H1 (cell line): Measurements from ENCODE around the gene SLC35E1. TPM values are rescaled to one million over a fixed set of nuclear protein-coding genes. Genes with fewer than 3 reads are reported as not detected.

Source experiments
- CTCF ChIA-PET: fragments of 300-600 bp; sonication (Branson Sonifier 250); formaldehyde crosslinking; loops from one replicate; lab custom pipeline; 2021; ENCODE audit not compliant: partially characterized antibody; lab: Charles Lee
- POLR2A ChIA-PET: fragments of 300-600 bp; sonication (Branson Sonifier 250); formaldehyde crosslinking; loops from one replicate; lab custom pipeline; 2021; ENCODE audit warnings: inconsistent platforms; ENCODE audit not compliant: partially characterized antibody; lab: Charles Lee
- DNase-seq, 2 experiments: peaks; one replicate each; pipeline versions ENCODE4 v3.0.0 to v3.0.0-alpha.2; 2010 to 2022; ENCODE audit warnings: low spot score in 2 of 2, low read depth in 1 of 2, mixed read lengths in 1 of 2
- FAIRE-seq: peaks from 2 replicates; lab custom pipeline; 2011; peaks lifted over from hg19 to GRCh38; lab: Jason Lieb, UNC
- H2AFZ ChIP-seq: 2 replicates; pipeline ENCODE4 v1.8.1; 2012; ENCODE audit warnings: low read length, inconsistent platforms
- H2AK5ac ChIP-seq: 2 replicates; pipeline ENCODE4 v1.6.1; 2013; ENCODE audit warnings: low read depth, low read length
- H2BK120ac ChIP-seq: replicated peaks from 2 replicates; pipeline ENCODE3; 2013; ENCODE audit warnings: low read depth, low read length, inconsistent platforms
- H2BK12ac ChIP-seq: 2 replicates; pipeline ENCODE4 v1.6.1; 2013; ENCODE audit warnings: low read depth, low read length
- H2BK15ac ChIP-seq: 2 replicates; pipeline ENCODE4 v1.6.1; 2013; ENCODE audit warnings: low read length
- H2BK20ac ChIP-seq: 2 replicates; pipeline ENCODE4 v1.6.1; 2013; ENCODE audit warnings: low read length
- H2BK5ac ChIP-seq: 2 replicates; pipeline ENCODE4 v1.6.1; 2013; ENCODE audit warnings: low read depth, low read length
- H3K14ac ChIP-seq: 2 replicates; pipeline ENCODE4 v1.6.1; 2013; ENCODE audit warnings: inconsistent platforms; ENCODE audit not compliant: insufficient read length
- H3K18ac ChIP-seq: 2 replicates; pipeline ENCODE4 v1.6.1; 2013; ENCODE audit warnings: low read length; ENCODE audit errors: extremely low read depth
- H3K23ac ChIP-seq: 2 replicates; pipeline ENCODE4 v1.6.1; 2013; ENCODE audit warnings: inconsistent platforms; ENCODE audit not compliant: insufficient read length
- H3K23me2 ChIP-seq: 2 replicates; pipeline ENCODE4 v1.6.1; 2013; ENCODE audit warnings: low read depth, low read length
- H3K27ac ChIP-seq: 2 replicates; pipeline ENCODE4 v1.6.1; 2011; ENCODE audit warnings: low read depth, low read length, inconsistent platforms
- H3K27me3 ChIP-seq, 4 experiments: replicated peaks in 1 of 4; 1 replicate in 1 of 4; 2 replicates in 3 of 4; pipeline versions ENCODE4 v1.6.1 to v1.8.1; 2011 to 2013; ENCODE audit warnings: low read length in 3 of 4, mild to moderate bottlenecking in 3 of 4, inconsistent platforms in 2 of 4, mixed read lengths in 2 of 4, moderate library complexity in 1 of 4; ENCODE audit not compliant: control insufficient read depth in 3 of 4, insufficient read depth in 3 of 4; ENCODE audit errors: extremely low read depth in 1 of 4
- H3K36me3 ChIP-seq, 4 experiments: 2 replicates each; pipeline versions ENCODE4 v1.6.1 to v1.8.1; 2011 to 2013; ENCODE audit warnings: mild to moderate bottlenecking in 4 of 4, low read length in 3 of 4, moderate library complexity in 2 of 4, control low read depth in 1 of 4, inconsistent platforms in 1 of 4; ENCODE audit not compliant: insufficient read depth in 4 of 4, control insufficient read depth in 2 of 4
- H3K4ac ChIP-seq: replicated peaks from 2 replicates; pipeline ENCODE3; 2013; ENCODE audit warnings: low read length, low read depth, mixed read lengths, inconsistent platforms; ENCODE audit not compliant: insufficient read length
- H3K4me1 ChIP-seq, 4 experiments: replicated peaks in 1 of 4; 1 replicate in 1 of 4; 2 replicates in 3 of 4; pipeline versions ENCODE4 v1.6.1 to v1.8.1; 2011 to 2013; ENCODE audit warnings: low read length in 3 of 4, inconsistent platforms in 2 of 4, mixed read lengths in 1 of 4; ENCODE audit not compliant: insufficient read depth in 4 of 4, control insufficient read depth in 3 of 4
- H3K4me2 ChIP-seq, 2 experiments: 2 replicates each; pipeline versions ENCODE4 v1.6.1 to v1.8.1; 2011 to 2013; ENCODE audit warnings: low read depth in 2 of 2, low read length in 2 of 2, control low read depth in 1 of 2, inconsistent platforms in 1 of 2, mild to moderate bottlenecking in 1 of 2; ENCODE audit not compliant: insufficient read depth in 1 of 2
- H3K4me3 ChIP-seq, 4 experiments: fragments of 200-600, 300-600 bp in 1 of 4; sonication (generic), shearing (Covaris generic), sonication (Bioruptor Twin) in 1 of 4; 2 replicates each; pipeline versions ENCODE4 v1.5.1 to v1.8.1; 2011 to 2016; ENCODE audit warnings: low read length in 4 of 4, low read depth in 3 of 4, control low read depth in 2 of 4, inconsistent platforms in 2 of 4, mild to moderate bottlenecking in 2 of 4, mixed read lengths in 1 of 4, moderate library complexity in 1 of 4; ENCODE audit not compliant: insufficient read depth in 2 of 4; ENCODE audit errors: extremely low read depth in 1 of 4
- H3K56ac ChIP-seq: replicated peaks from 2 replicates; pipeline ENCODE3; 2013; ENCODE audit warnings: low read depth, mild to moderate bottlenecking, mixed read lengths, low read length, inconsistent platforms; ENCODE audit not compliant: insufficient read length
- H3K79me1 ChIP-seq: 2 replicates; pipeline ENCODE4 v1.6.1; 2013; ENCODE audit warnings: low read depth, low read length, control low read depth
- H3K79me2 ChIP-seq, 2 experiments: 2 replicates each; pipeline versions ENCODE4 v1.6.1 to v1.8.1; 2012 to 2013; ENCODE audit warnings: low read length in 2 of 2, mild to moderate bottlenecking in 2 of 2, inconsistent platforms in 1 of 2; ENCODE audit not compliant: insufficient read depth in 2 of 2, control insufficient read depth in 1 of 2
- H3K9ac ChIP-seq, 4 experiments: replicated peaks in 1 of 4; 1 replicate in 1 of 4; 2 replicates in 3 of 4; pipeline versions ENCODE4 v1.6.1 to v1.8.1; 2011 to 2013; ENCODE audit warnings: low read depth in 3 of 4, low read length in 3 of 4, control low read depth in 2 of 4, mild to moderate bottlenecking in 2 of 4, moderate library complexity in 2 of 4, inconsistent platforms in 1 of 4; ENCODE audit errors: extremely low read depth in 1 of 4
- H3K9me3 ChIP-seq, 2 experiments: 2 replicates each; pipeline versions ENCODE4 v1.6.1 to v1.8.1; 2012 to 2013; ENCODE audit warnings: mild to moderate bottlenecking in 2 of 2, moderate library complexity in 2 of 2, control low read depth in 1 of 2, inconsistent platforms in 1 of 2, low read depth in 1 of 2, low read length in 1 of 2, mixed read lengths in 1 of 2; ENCODE audit not compliant: insufficient read depth in 2 of 2
- H4K20me1 ChIP-seq, 2 experiments: replicated peaks in 1 of 2; 2 replicates each; pipeline versions ENCODE3 to v1.8.1; 2011 to 2013; ENCODE audit warnings: inconsistent platforms in 2 of 2, low read length in 2 of 2, mild to moderate bottlenecking in 1 of 2; ENCODE audit not compliant: insufficient read depth in 2 of 2, control insufficient read depth in 1 of 2
- H4K5ac ChIP-seq: 2 replicates; pipeline ENCODE4 v1.6.1; 2013; ENCODE audit warnings: low read length, low read depth, mixed read lengths, inconsistent platforms; ENCODE audit not compliant: insufficient read length
- H4K8ac ChIP-seq: 2 replicates; pipeline ENCODE4 v1.8.0; 2013; ENCODE audit warnings: mild to moderate bottlenecking, moderate library complexity, low read length, inconsistent platforms; ENCODE audit not compliant: insufficient read depth; ENCODE audit errors: extremely low read depth
- H4K91ac ChIP-seq: replicated peaks from 2 replicates; pipeline ENCODE3; 2013; ENCODE audit warnings: low read length, mixed read lengths, inconsistent platforms; ENCODE audit not compliant: insufficient read length
- RNF2 ChIP-seq: fragments of 200-900, 300-1000 bp; sonication (generic); IDR thresholded peaks from 2 replicates; pipeline ENCODE4 v1.7.1; 2016; ENCODE audit warnings: borderline replicate concordance, low read depth, mild to moderate bottlenecking, antibody characterized with exemption, low read length; ENCODE audit not compliant: poor library complexity, severe bottlenecking; ENCODE audit errors: missing control alignments
- WGBS, 2 experiments: shearing (Covaris generic) in 1 of 2; methylation state at CpG; one replicate each; pipeline versions ENCODE4 v1.1.6 to v1.1.7; 2013 to 2015; ENCODE audit warnings: low lambda C conversion rate in 2 of 2, mixed read lengths in 2 of 2, inconsistent platforms in 1 of 2, low coverage in 1 of 2, missing lambda C conversion rate in 1 of 2; ENCODE audit not compliant: insufficient replicate concordance in 2 of 2, insufficient coverage in 1 of 2, insufficient read length in 1 of 2; ENCODE audit errors: extremely low coverage in 1 of 2, missing lambda C conversion rate in 1 of 2; 5-methylcytosine and 5-hydroxymethylcytosine counted together
- polyA plus RNA-seq, 7 experiments: library from polyadenylated mRNA; depleted of rRNA in 3 of 7; stranded (reverse) in 5 of 7; unstranded in 2 of 7; fragments of >200 nt in 5 of 7; fragments of 200-250 nt in 2 of 7; gene quantifications; 1 replicate in 5 of 7; 2 replicates in 1 of 7; 4 replicates in 1 of 7; pipeline versions ENCODE4 v1.2.1 to v1.2.3, GENCODE V29; 2011 to 2013; ENCODE audit warnings: missing spikeins in 2 of 7, mixed read lengths in 2 of 7
- total RNA-seq: library from RNA; stranded (reverse); fragmentation: NEBNext Ultra II Directional; extraction: Animal tissue kit (Norgen Biotek cat#: 25700); gene quantifications from 2 replicates; pipeline ENCODE4 v1.2.1, GENCODE V29; 2021
- TF ChIP-seq, protein P1 (sequence below), 3 experiments: IDR thresholded peaks; 1 replicate in 2 of 3; 2 replicates in 1 of 3; pipeline versions ENCODE4 v1.5.1 to v1.6.1; 2011; ENCODE audit warnings: low read length in 3 of 3, mild to moderate bottlenecking in 3 of 3, inconsistent platforms in 2 of 3, low read depth in 1 of 3, moderate library complexity in 1 of 3; ENCODE audit not compliant: insufficient read depth in 1 of 3; ENCODE audit errors: control extremely low read depth in 1 of 3
- TF ChIP-seq, protein P2 (sequence below): IDR thresholded peaks from 2 replicates; pipeline ENCODE4 v1.6.1; 2012; ENCODE audit warnings: inconsistent platforms

The SLC35E1 gene
- total and polyA plus RNA-seq, 2 of the 8 experiments (the other 6 are each of a cell fraction or from before 2014, with no cell fraction given): 26.0 to 31.9 TPM

DNA sequence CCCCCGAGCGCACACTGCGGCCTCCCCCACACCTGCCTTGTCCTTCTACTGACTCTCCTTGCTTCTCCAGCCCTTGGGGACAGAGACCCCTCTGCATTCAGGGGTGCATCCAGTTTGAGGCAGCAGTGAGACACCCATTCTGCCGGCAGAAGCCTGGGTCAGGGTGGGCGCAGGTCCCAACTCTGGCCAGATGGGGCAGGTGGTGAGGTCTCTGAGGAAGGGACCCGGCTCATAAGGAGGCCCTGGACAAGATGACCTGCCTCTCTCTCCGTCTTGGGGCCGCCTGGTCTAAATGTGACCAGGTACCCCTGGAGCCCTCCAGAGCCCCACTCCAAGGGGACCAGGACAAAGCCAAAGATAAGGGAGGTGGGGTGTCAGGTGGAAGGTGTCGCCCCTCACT, 36.1 kb downstream of the SLC35E1 start:
- WGBS, 2 experiments: 97% methylated on average over 9 of the region's 9 CpGs; no CpG with 5 or more reads in 1 of the 2 experiments
- no peak for TF ChIP-seq RNF2
- TF ChIP-seq, protein P1, sequence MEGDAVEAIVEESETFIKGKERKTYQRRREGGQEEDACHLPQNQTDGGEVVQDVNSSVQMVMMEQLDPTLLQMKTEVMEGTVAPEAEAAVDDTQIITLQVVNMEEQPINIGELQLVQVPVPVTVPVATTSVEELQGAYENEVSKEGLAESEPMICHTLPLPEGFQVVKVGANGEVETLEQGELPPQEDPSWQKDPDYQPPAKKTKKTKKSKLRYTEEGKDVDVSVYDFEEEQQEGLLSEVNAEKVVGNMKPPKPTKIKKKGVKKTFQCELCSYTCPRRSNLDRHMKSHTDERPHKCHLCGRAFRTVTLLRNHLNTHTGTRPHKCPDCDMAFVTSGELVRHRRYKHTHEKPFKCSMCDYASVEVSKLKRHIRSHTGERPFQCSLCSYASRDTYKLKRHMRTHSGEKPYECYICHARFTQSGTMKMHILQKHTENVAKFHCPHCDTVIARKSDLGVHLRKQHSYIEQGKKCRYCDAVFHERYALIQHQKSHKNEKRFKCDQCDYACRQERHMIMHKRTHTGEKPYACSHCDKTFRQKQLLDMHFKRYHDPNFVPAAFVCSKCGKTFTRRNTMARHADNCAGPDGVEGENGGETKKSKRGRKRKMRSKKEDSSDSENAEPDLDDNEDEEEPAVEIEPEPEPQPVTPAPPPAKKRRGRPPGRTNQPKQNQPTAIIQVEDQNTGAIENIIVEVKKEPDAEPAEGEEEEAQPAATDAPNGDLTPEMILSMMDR (IDR thresholded peaks at IDR 0.05; ENCODE audit: control extremely low read depth in 1 of 3, insufficient read depth in 1 of 3, low read depth in 1 of 3, low read length in 3 of 3): peak in 1 of 3 experiments; percentile 7; a peak in 1 of 4 replicates
- TF ChIP-seq, protein P2, sequence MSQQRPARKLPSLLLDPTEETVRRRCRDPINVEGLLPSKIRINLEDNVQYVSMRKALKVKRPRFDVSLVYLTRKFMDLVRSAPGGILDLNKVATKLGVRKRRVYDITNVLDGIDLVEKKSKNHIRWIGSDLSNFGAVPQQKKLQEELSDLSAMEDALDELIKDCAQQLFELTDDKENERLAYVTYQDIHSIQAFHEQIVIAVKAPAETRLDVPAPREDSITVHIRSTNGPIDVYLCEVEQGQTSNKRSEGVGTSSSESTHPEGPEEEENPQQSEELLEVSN: no peak

More for the DNA sequence above, 36.1 kb downstream of the SLC35E1 start:
- H3K23me2 ChIP-seq: 0 out of 2 replicates have a peak, but pooled peaks cover under 1% of the 10 kb centered on the region
- H3K4me2 ChIP-seq: no peak overlapping the region
- DNase-seq (no peak), FAIRE-seq (no peak)
- peaks cover 25 to 44% of the 10 kb centered on the region in 2 experiments for H4K20me1 ChIP-seq
- H3K23ac ChIP-seq: no peak overlapping the region
- no peak overlapping the region for H2BK20ac ChIP-seq
- H3K36me3 ChIP-seq: peaks cover 21 to 63% (median 47%) of the 10 kb centered on the region in 4 experiments
- no peak overlapping the region for H2AK5ac ChIP-seq
- H3K9ac ChIP-seq: no peak overlapping the region
- H3K18ac ChIP-seq: no peak overlapping the region
- no peak overlapping the region for H3K27ac ChIP-seq
- H2BK5ac ChIP-seq: no peak overlapping the region
- no peak overlapping the region for H2BK12ac ChIP-seq
- no peak overlapping the region for H4K8ac ChIP-seq
- no peak overlapping the region for H4K5ac ChIP-seq
- peaks cover 12% of the 10 kb centered on the region for H3K79me1 ChIP-seq
- no peaks in the 10 kb centered on the region for H3K27me3 ChIP-seq
- H3K14ac ChIP-seq: no peak overlapping the region
- H3K9me3 ChIP-seq: no peaks in the 10 kb centered on the region
- ChIA-PET CTCF (interaction anchor here (1.0 kb wide), 3 partner anchors 12 to 94 kb away, joined by 3 to 4 read pairs (median 3); no protein-coding TSS in a partner anchor), POLR2A (interaction anchor here (0.5 to 6.2 kb wide), 4 partner anchors 9 to 127 kb away, joined by 3 to 34 read pairs (median 8); partner anchors contain the start of gene SMIM7)
- H2BK120ac ChIP-seq: no peak overlapping the region
- H4K91ac ChIP-seq: no peak overlapping the region
- no peak overlapping the region for H2BK15ac ChIP-seq
- no peak overlapping the region for H3K56ac ChIP-seq
- no peak overlapping the region for H3K4ac ChIP-seq
- H2AFZ ChIP-seq: no peak overlapping the region
- H3K4me3 ChIP-seq: no peak overlapping the region
- peaks cover 0 to 4% (median 3%) of the 10 kb centered on the region in 4 experiments; a peak in 4 of 7 replicates for H3K4me1 ChIP-seq
- H3K79me2 ChIP-seq: peaks cover 27 to 50% of the 10 kb centered on the region in 2 experiments
